GM23248 (cell line): ENCODE data around the gene GPRIN2. TPM values are rescaled to one million over a fixed set of nuclear protein-coding genes. Genes with fewer than 3 reads are reported as not detected.

ENCODE experiments used
- DNase-seq: peaks from one replicate; pipeline ENCODE4 v3.0.0-alpha.2; 2015
- H2AFZ ChIP-seq: fragments of 200-600 bp; sonication (generic); 2 replicates; pipeline ENCODE4 v1.6.1; 2016; ENCODE audit warnings: antibody characterized with exemption
- H3F3A ChIP-seq: fragments of 200-600 bp; sonication (generic); 2 replicates; pipeline ENCODE4 v1.6.1; 2016; ENCODE audit warnings: mild to moderate bottlenecking, antibody characterized with exemption, mixed run types; ENCODE audit not compliant: insufficient read depth
- H3K27ac ChIP-seq: fragments of 200-600 bp; sonication (generic); 2 replicates; pipeline ENCODE4 v1.5.1; 2016; ENCODE audit warnings: mild to moderate bottlenecking
- H3K27me3 ChIP-seq: fragments of 200-600 bp; sonication (generic); replicated peaks from 2 replicates; pipeline ENCODE4 v1.6.1; 2016; ENCODE audit warnings: mild to moderate bottlenecking; ENCODE audit not compliant: insufficient read depth
- H3K36me3 ChIP-seq: fragments of 200-600 bp; sonication (generic); 2 replicates; pipeline ENCODE4 v1.6.1; 2016; ENCODE audit warnings: low read depth, mild to moderate bottlenecking
- H3K4me1 ChIP-seq: fragments of 200-600 bp; sonication (generic); 2 replicates; pipeline ENCODE4 v1.6.1; 2016; ENCODE audit warnings: mild to moderate bottlenecking; ENCODE audit not compliant: insufficient read depth
- H3K4me2 ChIP-seq: fragments of 200-600 bp; sonication (generic); one replicate; pipeline ENCODE4 v1.6.1; 2016; ENCODE audit warnings: mild to moderate bottlenecking; ENCODE audit not compliant: unreplicated experiment
- H3K4me3 ChIP-seq: fragments of 200-600 bp; sonication (generic); 2 replicates; pipeline ENCODE4 v1.5.1; 2016; ENCODE audit warnings: mild to moderate bottlenecking
- H3K79me2 ChIP-seq: fragments of 200-600 bp; sonication (generic); 2 replicates; pipeline ENCODE4 v1.6.1; 2016; ENCODE audit warnings: mild to moderate bottlenecking; ENCODE audit not compliant: insufficient read depth
- H3K9ac ChIP-seq: fragments of 200-600 bp; sonication (generic); 2 replicates; pipeline ENCODE4 v1.6.1; 2016; ENCODE audit warnings: mild to moderate bottlenecking
- H3K9me2 ChIP-seq: fragments of 200-600 bp; sonication (generic); 2 replicates; pipeline ENCODE4 v1.6.1; 2016; ENCODE audit warnings: mixed run types, mild to moderate bottlenecking, moderate library complexity; ENCODE audit not compliant: insufficient read depth
- H3K9me3 ChIP-seq: fragments of 200-600 bp; sonication (generic); one replicate; pipeline ENCODE4 v1.6.1; 2017; ENCODE audit warnings: low read depth
- H4K20me1 ChIP-seq: fragments of 200-600 bp; sonication (generic); 2 replicates; pipeline ENCODE4 v1.6.0; 2016; ENCODE audit not compliant: insufficient read depth
- EZH2 ChIP-seq: fragments of 200-600 bp; sonication (generic); IDR thresholded peaks from 2 replicates; pipeline ENCODE4 v1.6.1; 2018; ENCODE audit warnings: antibody characterized with exemption, mild to moderate bottlenecking; ENCODE audit not compliant: insufficient read depth, poor library complexity, severe bottlenecking
- EZH2phosphoT487 ChIP-seq: fragments of 200-600 bp; sonication (generic); IDR thresholded peaks from 2 replicates; pipeline ENCODE4 v1.6.1; 2018; ENCODE audit warnings: antibody characterized with exemption, moderate library complexity, mild to moderate bottlenecking, low read depth; ENCODE audit not compliant: insufficient read depth
- WGBS, 2 experiments: methylation state at CpG; one replicate each; pipeline ENCODE4 v1.1.6; 2015 to 2017; ENCODE audit warnings: low lambda C conversion rate in 2 of 2, low coverage in 1 of 2; ENCODE audit errors: missing lambda C conversion rate in 2 of 2; 5-methylcytosine and 5-hydroxymethylcytosine counted together
- in situ Hi-C: fragments of 300-500 bp; cut with MboI; formaldehyde crosslinking; loops from 2 replicates; pipeline ENCODE4 v1.15.0; 2020
- polyA plus RNA-seq: library from polyadenylated mRNA; unstranded; fragments of >200 nt; fragmentation: Nextera tagmentation; extraction: Ambion mirVana; gene quantifications from 2 replicates; pipeline ENCODE4 v1.2.1, GENCODE V29; 2016
- total RNA-seq: library from RNA; depleted of rRNA; stranded (reverse); fragments of >200 nt; shearing (Covaris generic); gene quantifications from 2 replicates; pipeline ENCODE4 v1.2.3, GENCODE V29; 2014

GPRIN2 gene
- total and polyA plus RNA-seq, 2 experiments from 2014 or later, result not detected

GRCh38 chr10:46551701-46552525, 4.5 kb downstream of the GPRIN2 start:
- 54 to 55% methylated on average over 12 of the region's 12 CpGs for WGBS, 2 experiments
- no peak for TF ChIP-seq EZH2phosphoT487
- TF ChIP-seq EZH2, result no peak
- H3K79me2 ChIP-seq, result no peaks in the 10 kb centered on the region
- H3K4me3 ChIP-seq, result no peak overlapping the region
- H3K27me3 ChIP-seq, result peaks cover 55% of the 10 kb centered on the region
- H3K9me2 ChIP-seq, result no peaks in the 10 kb centered on the region
- no peak overlapping the region for H3K9ac ChIP-seq
- DNase-seq, result no peak
- H3K4me1 ChIP-seq, result no peaks in the 10 kb centered on the region
- no peak overlapping the region for H3K4me2 ChIP-seq
- H3F3A ChIP-seq, result no peaks in the 10 kb centered on the region
- H3K36me3 ChIP-seq, result no peaks in the 10 kb centered on the region
- H4K20me1 ChIP-seq, result no peaks in the 10 kb centered on the region
- H3K9me3 ChIP-seq, result no peaks in the 10 kb centered on the region
- no peak overlapping the region for H2AFZ ChIP-seq
- in situ Hi-C loops, result no loop called here
- H3K27ac ChIP-seq, result no peak overlapping the region

- 60 to 61% methylated on average over 8 of the region's 8 CpGs for WGBS, 2 experiments
- H2AFZ ChIP-seq, result no peak overlapping the region
- H3K9me2 ChIP-seq, result no peaks in the 10 kb centered on the region
- H3K36me3 ChIP-seq, result no peaks in the 10 kb centered on the region
- in situ Hi-C loops, result no loop called here
- DNase-seq, result no peak
- H3K9ac ChIP-seq, result no peak overlapping the region
- no peaks in the 10 kb centered on the region for H3K4me1 ChIP-seq
- H3K4me3 ChIP-seq, result no peak overlapping the region
- peaks cover 51% of the 10 kb centered on the region for H3K27me3 ChIP-seq
- no peaks in the 10 kb centered on the region for H3K9me3 ChIP-seq
- no peaks in the 10 kb centered on the region for H4K20me1 ChIP-seq
- H3K4me2 ChIP-seq, result no peak overlapping the region
- H3K27ac ChIP-seq, result no peak overlapping the region
- no peaks in the 10 kb centered on the region for H3F3A ChIP-seq
- TF ChIP-seq EZH2 (no peak), EZH2phosphoT487 (no peak)
- no peaks in the 10 kb centered on the region for H3K79me2 ChIP-seq
Measured at GRCh38 chr10:46550795-46551700, 5.4 kb downstream of the GPRIN2 start.

- in situ Hi-C loops, result no loop called here
Measured at GRCh38 chr10:46550076-46550790, 6.2 kb downstream of the GPRIN2 start.

More at GRCh38 chr10:46550076-46550790, 6.2 kb downstream of the GPRIN2 start:
- Histone ChIP-seq H3K4me2 (no peak overlapping the region), H2AFZ (no peak overlapping the region), H3F3A (no peaks in the 10 kb centered on the region), H3K27me3 (peaks cover 43% of the 10 kb centered on the region), H3K79me2 (no peaks in the 10 kb centered on the region), H3K4me3 (no peak overlapping the region), H3K4me1 (no peaks in the 10 kb centered on the region), H3K9ac (no peak overlapping the region), H3K36me3 (no peaks in the 10 kb centered on the region), H3K27ac (no peak overlapping the region), H3K9me2 (no peaks in the 10 kb centered on the region), H4K20me1 (no peaks in the 10 kb centered on the region), H3K9me3 (no peaks in the 10 kb centered on the region)
- TF ChIP-seq EZH2 (no peak), EZH2phosphoT487 (no peak)
- WGBS, 2 experiments, result 73 to 75% methylated on average over 20 of the region's 20 CpGs
- no peak for DNase-seq
